Stomach (tissue), 4 donors: ENCODE data around the gene LY86.

Experiments used
- CTCF ChIP-seq, 7 experiments: fragments of 450-650 bp in 4 of 7; fragments of 200-600 bp in 3 of 7; sonication (generic) in 3 of 7; IDR thresholded peaks; one replicate each; pipeline ENCODE4 v1.5.1; 2016 to 2019; ENCODE audit warnings: antibody characterized with exemption in 7 of 7, control low read depth in 2 of 7, mild to moderate bottlenecking in 1 of 7
- EP300 ChIP-seq: sonication (generic); formaldehyde crosslinking; IDR thresholded peaks from one replicate; pipeline ENCODE4 v1.6.1; 2017; ENCODE audit warnings: antibody characterized with exemption
- POLR2A ChIP-seq, 4 donors: fragments of 450-650 bp; IDR thresholded peaks; one replicate each; pipeline ENCODE4 v1.6.1; 2016; ENCODE audit warnings: antibody characterized with exemption in 4 of 4, control low read depth in 2 of 4, mild to moderate bottlenecking in 1 of 4, moderate library complexity in 1 of 4
- POLR2AphosphoS5 ChIP-seq, 3 donors: sonication (generic); formaldehyde crosslinking; IDR thresholded peaks; one replicate each; pipeline ENCODE4 v1.6.1; 2016; ENCODE audit warnings: antibody characterized with exemption in 3 of 3

DNA sequence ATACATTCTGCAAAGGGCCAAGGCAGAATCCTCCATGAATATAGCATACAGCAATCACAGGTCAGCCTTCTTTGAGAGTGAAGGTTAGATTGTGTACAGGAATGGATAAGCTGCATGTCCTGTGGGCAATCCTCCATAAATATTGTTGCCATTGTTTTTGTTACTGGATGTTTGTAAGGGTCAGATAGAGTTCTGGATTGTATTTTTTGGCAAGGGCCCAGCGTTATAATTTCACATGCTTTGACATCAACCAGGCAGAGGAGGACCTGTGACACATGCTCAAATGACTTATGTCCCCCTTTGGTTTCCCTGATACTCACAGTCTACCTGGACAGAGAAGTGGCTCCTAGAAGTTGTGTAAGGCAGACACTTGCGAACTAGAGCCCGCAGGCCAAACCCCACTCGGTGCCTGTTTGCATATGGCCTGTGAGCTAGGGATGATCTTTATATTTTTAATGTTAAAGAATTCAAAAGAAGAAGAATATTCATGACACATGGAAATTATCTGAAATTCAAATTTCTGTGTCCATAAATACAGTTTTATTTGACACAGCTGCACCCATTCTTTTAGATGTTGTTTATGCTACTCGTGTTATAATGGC lies 5.4 kb downstream of the LY86 start:
- no peak for TF ChIP-seq POLR2A (IDR thresholded peaks at IDR 0.05)
- no peak for TF ChIP-seq POLR2AphosphoS5 (IDR thresholded peaks at IDR 0.05)
- TF ChIP-seq CTCF (IDR thresholded peaks at IDR 0.05), result no peak
- no peak for TF ChIP-seq EP300
